M059J (cell line): ENCODE data around the gene GPR39. TPM values are rescaled to one million over a fixed set of nuclear protein-coding genes. Genes with fewer than 3 reads are reported as not detected.

Experiments used
- DNase-seq: peaks from one replicate; pipeline ENCODE4 v3.0.0-alpha.2; 2012; ENCODE audit warnings: low read depth
- total RNA-seq: library from RNA; depleted of rRNA; stranded (reverse); fragments of >200 nt; shearing (Covaris generic); gene quantifications from 2 replicates; pipeline ENCODE4 v1.2.3, GENCODE V29; 2014

The GPR39 gene
- total RNA-seq, 1 experiment from 2014 or later = 10.7 TPM

GRCh38 chr2:132599556-132599955 lies 183.0 kb downstream of the GPR39 start:
- DNase-seq = no peak

GRCh38 chr2:132604561-132604960 lies 188.0 kb downstream of the GPR39 start:
- no peak for DNase-seq

GRCh38 chr2:132605236-132606180 lies 188.9 kb downstream of the GPR39 start:
- DNase-seq = no peak

GRCh38 chr2:132606649-132607048 lies 190.0 kb downstream of the GPR39 start:
- DNase-seq = no peak

GRCh38 chr2:132607426-132608090 lies 191.0 kb downstream of the GPR39 start:
- no peak for DNase-seq

- no peak for DNase-seq
Measured at GRCh38 chr2:132608311-132608710, 191.7 kb downstream of the GPR39 start.

- DNase-seq = no peak
Measured at GRCh38 chr2:132609101-132609890, 192.7 kb downstream of the GPR39 start.

- DNase-seq = no peak
Measured at GRCh38 chr2:132611719-132612118, 195.1 kb downstream of the GPR39 start.

- no peak for DNase-seq
Measured at GRCh38 chr2:132615329-132616085, 198.9 kb downstream of the GPR39 start.

GRCh38 chr2:132617989-132618388 lies 201.4 kb downstream of the GPR39 start:
- DNase-seq = no peak

GRCh38 chr2:132618734-132619133 lies 202.1 kb downstream of the GPR39 start:
- no peak for DNase-seq

GRCh38 chr2:132620115-132620514 lies 203.5 kb downstream of the GPR39 start:
- DNase-seq = peak; percentile 90

GRCh38 chr2:132621131-132621875 lies 204.7 kb downstream of the GPR39 start:
- no peak for DNase-seq

GRCh38 chr2:132623096-132623839 lies 206.7 kb downstream of the GPR39 start:
- peak; percentile 92 for DNase-seq

- DNase-seq = peak; percentile 73
Measured at GRCh38 chr2:132627536-132627935, 210.9 kb downstream of the GPR39 start.

GRCh38 chr2:132632000-132632649 lies 215.5 kb downstream of the GPR39 start:
- DNase-seq = peak; percentile 89

GRCh38 chr2:132633635-132634034 lies 217.0 kb downstream of the GPR39 start:
- DNase-seq = no peak

- DNase-seq = no peak
Measured at GRCh38 chr2:132636346-132636745, 219.7 kb downstream of the GPR39 start.

- DNase-seq = no peak
Measured at GRCh38 chr2:132638313-132639040, 221.9 kb downstream of the GPR39 start.
